GM18858 (cell line): ENCODE results near the gene PYHIN1.

ENCODE experiments used
- ATAC-seq: cut with Tn5 transposase; IDR thresholded peaks from one replicate; pipeline ENCODE4 v1.9.1; 2021; ENCODE audit not compliant: unreplicated experiment

PYHIN1 gene

GRCh38 chr1:158931055-158931737 is at the start of gene PYHIN1:
PYHIN1 (plus strand) TSS chr1:158931552; CDS start chr1:158936911, 5,359 bp downstream.
- no peak for ATAC-seq

GRCh38 chr1:158893654-158894053 is 37.7 kb upstream of the PYHIN1 start:
- no peak for ATAC-seq

GRCh38 chr1:158898722-158899121 is 32.6 kb upstream of the PYHIN1 start:
- no peak for ATAC-seq

- no peak for ATAC-seq
Measured at GRCh38 chr1:158901623-158902022, 29.7 kb upstream of the PYHIN1 start.

- ATAC-seq = no peak
Measured at GRCh38 chr1:158916085-158916484, 15.3 kb upstream of the PYHIN1 start.

- no peak for ATAC-seq
Measured at GRCh38 chr1:158924677-158925076, 6.7 kb upstream of the PYHIN1 start.

- ATAC-seq = no peak
Measured at GRCh38 chr1:158930504-158930903, 848 bp upstream of the PYHIN1 start.

GRCh38 chr1:158932171-158932570 is 819 bp downstream of the PYHIN1 start:
- ATAC-seq = no peak

GRCh38 chr1:158933621-158934020 is 2.3 kb downstream of the PYHIN1 start:
- peak; percentile 48 for ATAC-seq

GRCh38 chr1:158939180-158939579 is 7.8 kb downstream of the PYHIN1 start:
- no peak for ATAC-seq

GRCh38 chr1:158941317-158941716 is 10.0 kb downstream of the PYHIN1 start:
- ATAC-seq = no peak

GRCh38 chr1:158942490-158942889 is 11.1 kb downstream of the PYHIN1 start:
- ATAC-seq = no peak

GRCh38 chr1:158943059-158943458 is 11.7 kb downstream of the PYHIN1 start:
- no peak for ATAC-seq

- ATAC-seq = no peak
Measured at GRCh38 chr1:158945061-158945460, 13.7 kb downstream of the PYHIN1 start.

GRCh38 chr1:158946785-158947184 is 15.4 kb downstream of the PYHIN1 start:
- ATAC-seq = no peak

GRCh38 chr1:158951956-158952355 is 20.6 kb downstream of the PYHIN1 start:
- ATAC-seq = no peak

- ATAC-seq = no peak
Measured at GRCh38 chr1:158952416-158952815, 21.1 kb downstream of the PYHIN1 start.

- no peak for ATAC-seq
Measured at GRCh38 chr1:158961178-158961577, 29.8 kb downstream of the PYHIN1 start.

GRCh38 chr1:158962983-158963382 is 31.6 kb downstream of the PYHIN1 start:
- no peak for ATAC-seq

- no peak for ATAC-seq
Measured at GRCh38 chr1:158969166-158969565, 37.8 kb downstream of the PYHIN1 start.

GRCh38 chr1:158969855-158970254 is 38.5 kb downstream of the PYHIN1 start:
- no peak for ATAC-seq

- no peak for ATAC-seq
Measured at GRCh38 chr1:158972841-158973240, 41.5 kb downstream of the PYHIN1 start.

GRCh38 chr1:158976219-158976618 is 44.9 kb downstream of the PYHIN1 start:
- no peak for ATAC-seq
